GM19043 (cell line): ENCODE results near the gene NPR2.

ENCODE experiments used
- ATAC-seq: cut with Tn5 transposase; IDR thresholded peaks from one replicate; pipeline ENCODE4 v1.9.1; 2021; ENCODE audit warnings: low read depth; ENCODE audit not compliant: unreplicated experiment

NPR2 gene

GRCh38 chr9:35791297-35791921 lies at the start of gene NPR2:
Gene NPR2 (plus strand): TSS chr9:35791591. CDS start chr9:35792409, 818 bp downstream.
- ATAC-seq, result no peak

GRCh38 chr9:35741740-35742139 lies 49.7 kb upstream of the NPR2 start:
- ATAC-seq, result no peak

- ATAC-seq, result no peak
Measured at GRCh38 chr9:35743452-35743851, 47.9 kb upstream of the NPR2 start.

GRCh38 chr9:35743880-35744518 lies 47.4 kb upstream of the NPR2 start:
- ATAC-seq, result no peak

GRCh38 chr9:35745569-35745968 lies 45.8 kb upstream of the NPR2 start:
- no peak for ATAC-seq

GRCh38 chr9:35746583-35746982 lies 44.8 kb upstream of the NPR2 start:
- no peak for ATAC-seq

GRCh38 chr9:35748242-35748857 lies 43.0 kb upstream of the NPR2 start:
- ATAC-seq, result no peak

- peak; percentile 74 for ATAC-seq
Measured at GRCh38 chr9:35748858-35749514, 42.4 kb upstream of the NPR2 start, which contains the start of the genes GBA2 and RGP1. Gene GBA2 (minus strand): TSS chr9:35749228. CDS start chr9:35748704, 524 bp downstream. Gene RGP1 (plus strand): TSS chr9:35749287. CDS start chr9:35749756, 469 bp downstream.

GRCh38 chr9:35749515-35750255 lies 41.7 kb upstream of the NPR2 start:
- ATAC-seq, result no peak

GRCh38 chr9:35750256-35750531 lies 41.2 kb upstream of the NPR2 start:
- no peak for ATAC-seq

- no peak for ATAC-seq
Measured at GRCh38 chr9:35753466-35753865, 37.9 kb upstream of the NPR2 start.

GRCh38 chr9:35754264-35754663 lies 37.1 kb upstream of the NPR2 start, which contains the start of gene MSMP:
Gene MSMP (minus strand): TSS chr9:35754276. CDS start chr9:35754129, 147 bp downstream.
- no peak for ATAC-seq

- ATAC-seq, result no peak
Measured at GRCh38 chr9:35755071-35755470, 36.3 kb upstream of the NPR2 start.

GRCh38 chr9:35756275-35757225 lies 34.8 kb upstream of the NPR2 start:
- ATAC-seq, result peak; percentile 51

GRCh38 chr9:35757226-35757891 lies 34.0 kb upstream of the NPR2 start:
- peak; percentile 47 for ATAC-seq

- no peak for ATAC-seq
Measured at GRCh38 chr9:35757892-35758275, 33.5 kb upstream of the NPR2 start.

- no peak for ATAC-seq
Measured at GRCh38 chr9:35758475-35759050, 32.8 kb upstream of the NPR2 start.

- no peak for ATAC-seq
Measured at GRCh38 chr9:35759795-35760194, 31.6 kb upstream of the NPR2 start.

- no peak for ATAC-seq
Measured at GRCh38 chr9:35760651-35761050, 30.7 kb upstream of the NPR2 start.
